Measurements from ENCODE around the gene WFDC9. TPM values are rescaled to one million over a fixed set of nuclear protein-coding genes. Genes with fewer than 3 reads are reported as not detected.
"Not testable (repeated sequence)": the region's sequence is repeated elsewhere in the genome, so short reads cannot be mapped to it uniquely, and the experiment has no call there.

WFDC9 gene
- total RNA-seq, 2 donors from 2014 or later: not detected

- ATAC-seq (no peak), DNase-seq (no peak)
- intact Hi-C loops (cut with DNase I): no loop called here
These were observed 23.3 kb downstream of the WFDC9 start for GRCh38 chr20:45607810-45608209.

DNA sequence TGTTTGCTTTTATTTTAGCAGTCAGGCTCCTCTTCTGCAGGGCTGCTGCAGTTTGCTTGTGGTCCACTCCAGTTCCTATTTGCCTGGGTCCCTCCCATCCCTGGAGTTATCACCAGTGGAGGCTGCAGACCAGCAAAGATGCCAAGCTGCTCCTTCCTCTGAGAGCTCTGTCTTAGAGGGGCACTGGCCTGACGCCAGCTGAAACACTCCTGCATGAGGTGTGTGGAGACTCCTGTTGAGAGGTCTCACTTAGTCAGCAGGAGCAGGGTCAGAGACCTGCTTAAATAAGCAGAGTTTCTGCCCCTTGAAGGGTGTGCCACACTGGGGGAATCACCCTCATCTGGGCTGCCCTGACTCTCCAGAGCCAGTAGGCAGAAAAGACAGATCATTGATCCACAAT is 35.8 kb downstream of the WFDC9 start:
- no peak for DNase-seq
- intact Hi-C loops (cut with DNase I): no loop called here
- ATAC-seq: no peak

- ATAC-seq (no peak), DNase-seq (no peak)
- intact Hi-C loops (cut with DNase I): no loop called here
These were observed 37.6 kb downstream of the WFDC9 start for GRCh38 chr20:45593498-45593897.

- no peak for DNase-seq
- intact Hi-C loops (cut with DNase I): no loop called here
- ATAC-seq: no peak
These were observed 38.4 kb downstream of the WFDC9 start for GRCh38 chr20:45592574-45593189.

GRCh38 chr20:45589725-45590124 is 41.4 kb downstream of the WFDC9 start:
- ATAC-seq (peak in 1 of 2 donors; percentile 27), DNase-seq (no peak)
- intact Hi-C loops (cut with DNase I): no loop called here

DNA sequence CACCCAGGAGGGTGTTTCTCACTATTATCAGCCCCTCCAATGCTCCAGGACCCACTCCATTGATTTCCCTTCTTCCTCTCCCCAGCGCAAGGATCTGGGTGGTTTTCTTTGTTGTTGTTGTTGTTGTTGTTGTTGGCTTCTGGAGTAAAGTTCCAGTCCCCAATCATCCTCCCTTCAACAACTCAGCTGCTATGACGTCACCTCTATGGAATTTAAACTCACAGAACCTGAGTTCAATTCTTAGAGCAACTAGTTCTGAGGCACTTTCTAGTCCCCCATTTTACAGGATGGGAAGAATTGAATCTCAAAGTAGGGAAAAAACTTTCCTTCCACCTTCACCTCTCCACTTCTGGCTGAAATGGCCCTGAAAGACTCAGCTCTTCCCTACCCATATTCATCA is 42.3 kb downstream of the WFDC9 start:
- intact Hi-C loops (cut with DNase I): no loop called here
- no peak for DNase-seq

DNA sequence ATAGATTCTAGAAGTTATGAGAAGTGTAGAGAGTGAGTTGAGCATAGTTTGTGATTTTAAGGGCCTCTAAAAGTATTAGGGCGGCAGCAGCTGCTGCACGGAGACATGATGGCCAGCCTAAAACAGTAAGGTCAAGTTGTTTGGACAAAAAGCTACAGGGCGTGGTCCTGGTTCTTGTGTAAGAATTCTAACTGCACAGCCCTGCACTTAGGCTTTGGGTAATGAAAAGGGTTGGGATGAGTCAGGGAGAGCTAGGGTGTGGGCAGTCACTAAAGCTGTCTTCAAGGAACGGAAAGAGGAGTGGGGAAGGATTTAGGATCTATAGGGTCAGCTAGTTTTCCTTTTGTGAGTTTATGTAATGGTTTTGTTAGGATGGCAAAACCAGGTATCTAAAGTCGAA is 45.1 kb downstream of the WFDC9 start:
- intact Hi-C loops (cut with DNase I); DNase-seq; ATAC-seq: not testable (repeated sequence)

More for the DNA sequence above, 42.3 kb downstream of the WFDC9 start:
- no peak for ATAC-seq

- intact Hi-C loops (cut with DNase I); ATAC-seq; DNase-seq: not testable (repeated sequence)
These were observed 46.8 kb downstream of the WFDC9 start for GRCh38 chr20:45584294-45584693.

DNA sequence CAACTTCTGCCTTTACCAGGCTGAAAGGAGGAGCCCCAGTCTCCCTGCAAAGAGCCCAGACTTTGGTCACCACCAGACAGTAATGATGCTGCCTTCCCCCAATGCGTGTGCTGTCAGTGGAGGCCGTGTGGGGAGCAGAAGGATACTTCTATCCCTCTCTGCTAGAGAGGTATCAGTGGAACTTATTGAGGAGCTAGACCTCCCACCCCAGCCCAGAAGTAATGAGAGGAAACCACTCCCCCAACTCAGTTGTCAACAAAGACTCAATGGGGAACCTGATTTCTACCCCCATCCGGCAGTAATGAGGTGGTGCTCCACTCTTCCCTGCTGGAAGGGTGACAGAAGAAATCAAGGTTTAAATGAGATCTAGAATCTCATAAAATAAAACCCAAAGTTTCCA is 47.6 kb downstream of the WFDC9 start:
- intact Hi-C loops (cut with DNase I): no loop called here
- no peak for ATAC-seq
- DNase-seq: no peak

GRCh38 chr20:45581702-45582101 is 49.4 kb downstream of the WFDC9 start:
- ATAC-seq: peak in 1 of 2 donors; percentile 77
- DNase-seq: no peak
- intact Hi-C loops (cut with DNase I): no loop called here

GRCh38 chr20:45579184-45579583 is 51.9 kb downstream of the WFDC9 start, which contains the start of gene WFDC8:
Gene WFDC8 (minus strand): TSS chr20:45579284. CDS start chr20:45579247, 37 bp downstream.
- ATAC-seq (no peak), DNase-seq (no peak)
- intact Hi-C loops (cut with DNase I): no loop called here

- DNase-seq (no peak), ATAC-seq (no peak)
- intact Hi-C loops (cut with DNase I): no loop called here
These were observed 52.9 kb downstream of the WFDC9 start for GRCh38 chr20:45578231-45578630.

DNA sequence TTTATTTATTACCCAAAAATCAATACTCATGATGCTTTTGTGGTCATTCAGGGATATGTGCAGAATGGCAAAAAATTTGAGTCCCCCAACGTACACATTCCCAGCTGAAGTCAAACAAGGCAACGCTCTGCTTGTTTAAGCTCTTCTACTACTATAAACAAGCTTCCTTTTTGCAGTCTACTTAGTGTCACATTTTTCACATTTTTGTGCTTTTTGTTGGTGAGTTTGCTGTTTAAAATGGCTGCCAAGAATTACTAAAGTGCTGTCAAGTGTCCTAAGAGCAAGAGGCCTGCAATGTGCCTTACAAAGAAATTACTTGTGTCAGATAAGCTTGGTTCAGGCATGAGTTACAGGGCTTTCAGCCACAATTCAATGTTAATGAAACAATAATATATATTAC is 54.1 kb downstream of the WFDC9 start:
- intact Hi-C loops (cut with DNase I): no loop called here
- ATAC-seq (no peak), DNase-seq (no peak)

DNA sequence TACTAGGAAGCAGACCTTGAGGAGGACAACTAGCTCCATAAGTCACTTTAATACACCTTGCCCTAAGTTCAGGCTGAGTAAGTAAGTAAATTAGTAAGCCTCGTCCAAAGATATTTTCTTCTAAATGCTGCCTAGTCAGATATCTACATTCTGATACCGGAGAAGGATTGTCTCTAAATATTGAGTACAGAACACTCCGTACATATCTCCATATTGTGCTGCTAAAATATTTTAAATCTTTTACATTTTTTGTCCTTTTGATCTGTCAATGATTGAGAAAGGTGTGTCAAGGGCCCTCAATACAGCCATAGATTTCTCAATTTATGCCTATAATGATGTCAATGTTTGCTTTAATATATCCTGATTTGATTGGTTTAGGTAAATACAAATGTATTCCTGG is 55.2 kb downstream of the WFDC9 start:
- intact Hi-C loops (cut with DNase I): no loop called here
- ATAC-seq (no peak), DNase-seq (no peak)

GRCh38 chr20:45569650-45570049 is 61.4 kb downstream of the WFDC9 start:
- DNase-seq; intact Hi-C loops (cut with DNase I); ATAC-seq: not testable (repeated sequence)

DNA sequence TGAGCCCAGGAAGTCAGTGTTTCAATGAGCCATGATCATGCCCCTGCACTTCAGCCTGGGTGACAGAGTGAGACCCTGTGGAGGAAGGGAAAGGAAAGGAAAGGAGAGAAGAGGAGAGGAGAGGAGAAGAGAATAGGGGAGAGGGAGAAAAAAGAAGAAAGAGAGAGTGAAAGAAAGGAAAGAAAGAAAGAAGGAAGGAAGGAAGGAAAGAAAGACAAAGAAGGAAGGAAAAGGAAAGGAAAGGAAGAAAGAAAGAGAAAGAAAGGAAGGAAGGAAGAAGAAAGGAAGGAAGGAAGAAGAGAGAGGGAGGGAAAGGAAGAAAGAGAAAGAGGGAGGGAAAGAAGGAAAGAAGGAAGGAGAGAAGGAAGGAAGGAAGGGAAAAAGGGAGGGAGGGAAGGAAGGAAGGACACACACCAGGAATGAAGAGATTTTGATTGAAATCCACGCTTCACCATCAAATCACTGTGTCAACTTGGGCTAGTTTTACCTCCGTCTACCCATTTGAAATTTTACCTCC is 66.3 kb downstream of the WFDC9 start:
- no peak for ATAC-seq
- no peak for DNase-seq
- intact Hi-C loops (cut with DNase I): no loop called here

Other genes starting within 250 kb of the WFDC9 start
- gene DBNDD2, start 223.0 kb downstream of the WFDC9 start, total RNA-seq: 100 to 1,000 TPM; 177 to 200 TPM
- 100 to 1,000 TPM; 104 to 129 TPM for gene PIGT, start 215.1 kb downstream of the WFDC9 start, total RNA-seq
- gene WFDC2, start 161.5 kb downstream of the WFDC9 start, total RNA-seq: 1 to 10 TPM in 1 of 2 donors, under 1 TPM in 1; 0.52 to 6.9 TPM
- gene SPINT3, start 115.7 kb downstream of the WFDC9 start, total RNA-seq: not detected
- gene WFDC6, start 91.8 kb downstream of the WFDC9 start, total RNA-seq: not detected
- gene EPPIN, start 83.9 kb downstream of the WFDC9 start, total RNA-seq: under 1 TPM in 1 of 2 donors, not detected in 1; 0.68 TPM
- gene WFDC8, start 52.0 kb downstream of the WFDC9 start, total RNA-seq: not detected
- not detected for gene WFDC10A, start 1.5 kb downstream of the WFDC9 start, total RNA-seq
- gene WFDC11, start 39.0 kb upstream of the WFDC9 start, total RNA-seq: not detected
- not detected for gene WFDC13, start 70.8 kb upstream of the WFDC9 start, total RNA-seq
- not detected for gene WFDC10B, start 73.7 kb upstream of the WFDC9 start, total RNA-seq
- not detected for gene SPINT4, start 91.1 kb upstream of the WFDC9 start, total RNA-seq
- gene WFDC3, start 160.6 kb upstream of the WFDC9 start, total RNA-seq: under 1 TPM in 1 of 2 donors, not detected in 1; 0.39 TPM
- gene DNTTIP1, start 160.7 kb upstream of the WFDC9 start, total RNA-seq: 10 to 100 TPM; 18.2 to 18.9 TPM
- gene UBE2C, start 181.4 kb upstream of the WFDC9 start, total RNA-seq: 1 to 10 TPM in 1 of 2 donors, under 1 TPM in 1; 0.73 to 1.6 TPM
- gene TNNC2, start 196.0 kb upstream of the WFDC9 start, total RNA-seq: under 1 TPM in 1 of 2 donors, not detected in 1; 0.32 TPM
- 10 to 100 TPM; 23.2 to 30.2 TPM for gene SNX21, start 202.5 kb upstream of the WFDC9 start, total RNA-seq
- 10 to 100 TPM; 20.2 to 21.4 TPM for gene ACOT8, start 226.1 kb upstream of the WFDC9 start, total RNA-seq
- 1 to 10 TPM; 1.7 to 2.5 TPM for gene ZSWIM3, start 226.3 kb upstream of the WFDC9 start, total RNA-seq
- 10 to 100 TPM; 10.7 to 11.5 TPM for gene ZSWIM1, start 249.9 kb upstream of the WFDC9 start, total RNA-seq

Measured in left cardiac atrium (tissue), 4 donors.